NK-92 (cell line): ENCODE results near the gene USP34.

Experiments used
- DNase-seq: peaks from one replicate; lab custom pipeline; 2025; ENCODE audit not compliant: unreplicated experiment; lab: John Stamatoyannopoulos, UW

Gene USP34

GRCh38 chr2:61377046-61377445 lies 93.8 kb downstream of the USP34 start:
- DNase-seq: no peak

- DNase-seq: no peak
Observed at GRCh38 chr2:61376211-61376610, 94.7 kb downstream of the USP34 start.

GRCh38 chr2:61371027-61371426 lies 99.9 kb downstream of the USP34 start:
- DNase-seq: no peak

DNA sequence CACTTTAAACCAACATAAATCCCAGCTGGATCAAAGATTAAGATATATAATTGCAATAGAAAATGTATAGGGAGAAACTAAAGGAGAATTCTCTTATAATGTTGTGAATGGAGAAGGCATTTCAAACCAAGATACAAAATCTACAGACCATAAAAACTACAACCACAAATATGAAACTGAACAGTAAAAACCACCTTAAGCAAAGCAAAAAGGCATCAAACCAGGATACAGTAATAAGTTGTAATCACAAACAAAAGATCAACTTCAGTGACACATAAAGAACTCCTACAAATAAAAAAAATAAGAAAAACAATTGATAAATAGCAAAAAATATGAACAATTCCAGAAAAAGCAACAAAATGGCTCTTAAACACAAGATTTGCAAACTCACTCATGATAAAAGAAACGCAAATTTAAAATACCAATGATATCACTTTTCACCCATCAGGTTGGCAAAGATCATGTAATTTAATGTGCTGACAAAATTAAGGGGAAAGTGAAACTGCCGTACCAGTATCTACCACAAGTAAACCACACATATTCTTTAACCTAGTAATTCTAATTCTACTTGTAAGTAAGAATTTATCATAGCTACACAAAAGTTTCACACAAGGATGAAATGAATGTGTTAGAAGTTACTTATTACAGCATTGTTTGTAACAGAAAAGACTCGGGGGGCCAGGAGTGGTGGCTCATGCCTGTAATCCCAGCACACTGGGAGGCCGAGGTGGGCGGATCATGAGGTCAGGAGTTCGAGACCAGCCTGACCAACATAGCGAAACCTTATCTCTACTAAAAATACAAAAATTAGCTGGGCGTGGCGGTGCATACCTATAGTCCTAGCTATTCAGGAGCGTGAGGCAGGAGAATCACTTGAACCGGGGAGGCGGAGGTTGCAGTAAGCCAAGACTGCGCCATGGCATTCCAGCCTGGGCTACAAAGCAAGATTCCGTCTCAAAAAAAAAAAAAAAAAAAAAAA lies 101.9 kb downstream of the USP34 start:
- no peak for DNase-seq

DNA sequence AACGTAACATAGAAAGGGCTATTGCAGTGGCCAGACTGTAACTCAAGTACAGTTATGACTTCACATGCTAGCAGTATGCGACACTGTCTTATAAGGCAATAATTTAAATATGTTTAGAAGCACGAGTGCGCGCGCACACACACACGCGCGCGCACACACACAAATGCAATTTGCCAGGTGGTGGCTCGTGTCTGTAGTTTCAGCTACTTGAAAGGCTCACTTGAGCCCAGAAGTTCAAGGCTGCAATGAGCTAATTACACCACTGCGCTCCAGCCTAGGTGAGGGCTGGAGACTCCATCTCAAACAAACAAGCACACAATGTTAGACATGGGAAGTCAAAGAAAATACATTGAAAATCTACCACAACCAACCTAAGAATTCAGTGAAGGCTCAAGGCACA lies 103.7 kb downstream of the USP34 start:
- no peak for DNase-seq

DNA sequence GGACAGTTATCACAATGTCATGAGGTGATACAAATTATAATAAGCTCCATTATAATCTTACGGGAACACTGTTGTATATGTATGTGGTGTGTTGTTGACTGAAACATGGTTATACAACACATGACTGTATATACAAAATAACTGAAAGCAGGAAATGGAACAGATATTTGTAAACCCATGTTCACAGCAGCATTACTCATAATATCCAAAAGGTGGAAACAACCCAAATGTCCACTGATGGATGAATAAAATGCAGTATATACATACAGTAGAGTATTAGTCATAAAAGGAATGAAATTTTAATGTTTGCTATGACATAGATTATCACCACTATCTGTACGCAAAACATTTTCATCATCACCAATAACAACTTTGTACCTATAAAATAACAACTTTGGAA lies 107.3 kb downstream of the USP34 start:
- DNase-seq: no peak

DNA sequence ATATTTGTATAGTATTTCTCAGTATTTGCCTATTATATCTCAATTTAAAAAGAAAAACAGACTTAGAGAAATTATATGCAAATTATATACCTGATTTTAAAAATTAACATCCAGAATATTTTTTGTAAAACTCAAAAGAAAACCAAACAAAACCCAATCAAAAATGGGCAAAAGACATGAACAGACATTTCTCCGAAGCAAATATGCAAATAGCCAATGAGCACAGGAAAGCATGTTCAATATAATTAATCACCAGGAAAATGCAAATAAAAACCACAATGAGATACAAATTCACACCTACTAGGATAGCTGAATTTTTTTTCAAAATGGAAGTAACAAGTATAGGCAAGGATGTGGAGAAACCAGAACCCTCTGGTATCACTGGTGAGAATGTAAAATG lies 108.0 kb downstream of the USP34 start:
- no peak for DNase-seq

DNA sequence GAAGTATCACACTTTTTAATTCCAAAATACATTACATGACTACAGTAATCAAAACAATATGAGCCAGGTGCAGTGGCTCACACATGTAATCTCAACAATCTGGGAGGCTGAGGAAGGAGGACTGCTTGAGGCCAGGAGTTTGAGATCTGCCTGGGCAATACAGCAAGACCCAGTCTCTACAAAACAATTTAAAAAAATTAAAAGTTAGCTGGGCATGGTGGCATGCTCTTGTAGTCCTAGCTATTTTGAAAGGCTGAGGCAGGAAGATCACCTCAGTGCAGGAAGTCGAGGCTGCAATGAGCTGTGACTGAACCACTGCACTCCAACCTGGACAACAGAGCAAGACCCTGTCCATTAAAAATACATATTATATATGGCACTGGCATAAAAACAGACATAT lies 109.8 kb downstream of the USP34 start:
- DNase-seq: no peak

DNA sequence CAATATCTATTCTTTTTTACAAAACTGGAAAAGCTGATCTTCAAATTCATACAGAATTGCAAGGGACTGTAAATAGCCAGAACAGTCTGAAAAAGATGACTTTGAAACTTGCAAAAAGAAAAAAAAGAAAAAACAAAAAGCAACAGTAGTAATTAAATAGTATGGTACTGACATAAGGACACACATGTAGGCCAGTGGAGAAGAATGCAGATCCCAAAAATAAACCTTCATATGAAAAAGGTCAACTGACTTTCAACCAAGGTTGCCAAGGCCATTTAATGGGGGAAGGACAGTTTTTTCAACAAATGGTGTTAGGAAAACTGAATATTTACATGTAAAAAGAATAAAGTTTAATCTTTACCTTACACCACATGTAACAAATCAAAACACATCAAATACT lies 111.8 kb downstream of the USP34 start:
- DNase-seq: no peak

GRCh38 chr2:61357681-61358080 lies 113.2 kb downstream of the USP34 start:
- no peak for DNase-seq

DNA sequence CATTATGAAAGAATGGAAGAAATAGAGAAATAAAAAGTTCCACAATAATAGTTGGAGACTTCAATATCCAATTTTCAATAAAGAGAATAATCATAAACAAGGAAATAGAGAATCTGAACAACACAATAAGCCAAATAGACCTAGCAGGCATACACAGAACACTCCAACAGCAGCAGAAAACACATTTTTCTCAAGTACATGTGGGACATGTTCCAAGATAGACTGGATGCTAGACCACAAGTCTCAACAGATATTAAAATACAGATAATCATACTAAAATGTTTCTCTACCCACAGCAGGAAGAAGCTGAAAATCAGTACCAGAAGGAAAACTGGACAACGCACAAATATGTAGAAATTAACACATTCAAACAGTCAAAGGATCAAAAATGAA lies 113.9 kb downstream of the USP34 start:
- no peak for DNase-seq

GRCh38 chr2:61356261-61356957 lies 114.5 kb downstream of the USP34 start:
- DNase-seq: no peak

- DNase-seq: no peak
Observed at GRCh38 chr2:61354543-61355197, 116.2 kb downstream of the USP34 start.

DNA sequence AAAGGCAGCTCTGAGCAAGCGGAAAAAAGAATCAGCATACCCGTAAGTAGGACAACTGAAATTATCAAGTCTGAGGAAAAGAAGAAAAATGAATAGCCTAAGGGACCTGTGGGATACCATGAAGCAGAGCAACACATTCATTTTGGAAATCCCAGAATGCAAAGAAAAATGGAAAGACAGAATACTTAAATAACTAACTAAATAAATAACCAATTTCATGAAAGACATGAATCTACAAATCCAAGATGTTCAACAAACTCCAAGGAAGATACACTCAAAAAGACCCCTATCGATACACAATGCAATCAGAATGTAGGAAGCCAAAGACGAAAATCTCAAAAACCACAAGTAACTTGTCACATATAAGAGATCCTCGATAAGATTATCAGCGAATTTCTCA lies 117.0 kb downstream of the USP34 start:
- DNase-seq: no peak

DNA sequence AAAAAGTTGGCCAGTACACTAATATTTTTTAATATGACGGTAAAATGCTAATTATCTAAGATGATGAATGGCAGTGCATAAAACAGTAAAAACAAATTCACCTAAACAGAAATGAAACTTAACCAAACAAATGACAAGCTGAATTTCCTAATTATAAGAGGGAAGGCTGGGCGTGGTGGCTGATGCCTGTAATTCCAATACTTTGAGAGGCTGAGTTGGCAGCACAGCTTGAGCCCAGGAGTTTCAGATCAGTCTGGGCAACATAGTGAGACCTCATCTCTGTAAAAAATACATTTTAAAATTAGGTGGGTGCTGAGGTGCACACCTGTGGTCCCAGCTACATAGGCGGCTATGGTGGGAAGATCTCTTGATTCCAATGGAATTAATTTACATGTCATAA lies 120.1 kb downstream of the USP34 start:
- no peak for DNase-seq

DNA sequence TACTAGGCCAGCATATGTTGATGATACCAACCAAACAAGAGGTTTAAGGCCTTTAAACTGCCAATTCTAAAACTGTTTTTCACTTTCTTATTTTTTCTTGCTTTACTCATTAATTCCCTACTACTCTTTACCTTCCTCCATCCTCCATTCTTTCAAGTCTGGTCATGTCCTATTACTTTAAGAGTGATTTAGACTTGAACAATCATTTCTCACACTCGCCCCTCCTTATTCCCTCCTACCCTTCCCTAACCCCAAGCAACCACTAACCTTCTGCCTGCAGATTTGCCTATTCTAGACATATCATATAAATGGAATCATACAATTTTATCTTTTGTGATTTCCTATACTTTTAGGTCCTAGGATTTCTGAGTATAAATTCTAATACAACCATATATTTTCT lies 127.7 kb downstream of the USP34 start:
- DNase-seq: no peak

DNA sequence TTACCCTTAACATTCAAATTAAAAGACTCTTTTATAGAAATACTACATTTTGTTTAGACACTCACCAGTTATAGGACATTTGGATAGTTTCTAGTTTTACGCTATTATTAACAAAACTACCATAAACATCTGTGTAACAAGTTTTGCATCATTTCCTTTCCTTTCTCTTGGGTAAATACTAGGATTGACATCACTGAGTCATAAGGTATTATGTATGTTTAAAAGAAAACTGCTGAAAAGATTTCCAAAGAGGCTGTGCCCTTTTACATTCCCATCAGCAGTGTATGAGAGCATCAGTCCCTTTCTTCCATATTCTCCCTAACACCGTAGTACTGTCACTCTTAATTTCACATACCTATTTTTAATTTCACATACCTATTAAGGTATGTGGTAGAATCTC lies 130.6 kb downstream of the USP34 start:
- no peak for DNase-seq

GRCh38 chr2:61338447-61338846 lies 132.4 kb downstream of the USP34 start:
- DNase-seq: no peak

DNA sequence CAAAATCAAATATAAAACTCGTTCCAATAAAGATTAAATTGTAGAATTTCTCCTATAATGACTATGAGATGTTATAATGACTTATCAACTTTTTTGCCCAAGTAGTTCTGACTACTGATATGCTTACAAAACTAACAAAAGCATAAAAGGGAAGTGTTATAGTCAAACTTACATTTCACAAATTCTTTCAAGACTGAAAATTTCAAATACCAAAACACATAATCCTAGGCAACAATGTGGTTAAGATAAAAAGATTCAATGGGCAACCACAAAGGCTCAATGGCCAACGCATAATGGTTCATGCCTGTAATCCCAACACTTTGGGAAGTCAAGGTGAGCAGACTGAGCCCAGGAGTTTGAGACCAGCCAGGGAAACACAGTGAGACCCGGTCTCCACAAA lies 135.7 kb downstream of the USP34 start:
- DNase-seq: no peak

- DNase-seq: no peak
Observed at GRCh38 chr2:61334466-61334865, 136.4 kb downstream of the USP34 start.

DNA sequence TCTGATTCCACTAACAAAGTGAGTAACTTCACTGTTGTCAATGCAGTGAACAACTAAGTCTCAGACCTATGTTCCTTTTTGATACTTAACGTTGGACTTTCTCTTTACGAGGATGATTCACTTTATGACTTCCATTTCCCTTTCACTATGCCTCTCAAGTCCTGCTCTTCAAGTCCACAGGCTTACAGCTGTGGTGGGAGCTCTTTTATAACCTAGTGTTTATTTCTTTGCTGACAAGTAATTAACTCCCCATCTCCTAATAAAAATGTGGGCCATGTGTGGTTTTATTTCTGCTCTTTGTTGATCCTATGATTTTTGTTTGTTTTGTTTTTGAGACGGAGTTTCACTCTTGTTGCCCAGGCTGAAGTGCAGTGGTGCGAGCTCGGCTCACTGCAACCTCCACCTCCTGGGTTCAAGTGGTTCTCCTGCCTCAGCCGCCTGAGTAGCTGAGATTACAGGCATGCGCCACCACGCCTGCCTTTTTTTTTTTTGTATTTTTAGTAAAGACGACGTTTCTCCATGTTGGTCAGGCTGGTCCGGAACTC lies 142.1 kb downstream of the USP34 start:
- no peak for DNase-seq

DNA sequence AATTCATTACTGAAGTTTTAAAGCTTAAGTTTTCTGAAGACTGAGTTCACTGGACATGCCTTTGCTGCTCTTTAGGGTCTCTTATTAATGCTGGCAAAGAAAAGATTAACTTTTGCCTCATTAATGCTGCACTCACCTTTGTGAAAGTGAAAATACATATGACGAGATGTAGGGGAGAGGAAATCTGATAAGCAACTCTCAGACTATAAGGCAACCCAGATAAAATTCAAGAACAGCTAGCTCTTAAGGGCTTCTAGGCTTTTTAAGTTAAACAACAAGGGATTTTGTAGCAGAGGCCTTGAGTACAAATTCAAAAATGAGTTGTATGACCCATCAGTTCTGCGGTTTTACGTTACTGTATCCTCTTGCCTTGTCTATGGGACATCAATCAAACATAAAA lies 143.7 kb downstream of the USP34 start:
- DNase-seq: no peak
